Stimulated activated CD8-positive, alpha-beta memory T cell treated with anti-CD3 and anti-CD28 coated beads, Interleukin-4, amount 100 ng/mL, for 48 hours (primary cell): ENCODE measurements around the gene NMUR2.

Source experiments
- DNase-seq: peaks from one replicate; pipeline ENCODE4 v3.0.0-alpha.2; 2020

Gene NMUR2, protein sequence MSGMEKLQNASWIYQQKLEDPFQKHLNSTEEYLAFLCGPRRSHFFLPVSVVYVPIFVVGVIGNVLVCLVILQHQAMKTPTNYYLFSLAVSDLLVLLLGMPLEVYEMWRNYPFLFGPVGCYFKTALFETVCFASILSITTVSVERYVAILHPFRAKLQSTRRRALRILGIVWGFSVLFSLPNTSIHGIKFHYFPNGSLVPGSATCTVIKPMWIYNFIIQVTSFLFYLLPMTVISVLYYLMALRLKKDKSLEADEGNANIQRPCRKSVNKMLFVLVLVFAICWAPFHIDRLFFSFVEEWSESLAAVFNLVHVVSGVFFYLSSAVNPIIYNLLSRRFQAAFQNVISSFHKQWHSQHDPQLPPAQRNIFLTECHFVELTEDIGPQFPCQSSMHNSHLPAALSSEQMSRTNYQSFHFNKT

DNA sequence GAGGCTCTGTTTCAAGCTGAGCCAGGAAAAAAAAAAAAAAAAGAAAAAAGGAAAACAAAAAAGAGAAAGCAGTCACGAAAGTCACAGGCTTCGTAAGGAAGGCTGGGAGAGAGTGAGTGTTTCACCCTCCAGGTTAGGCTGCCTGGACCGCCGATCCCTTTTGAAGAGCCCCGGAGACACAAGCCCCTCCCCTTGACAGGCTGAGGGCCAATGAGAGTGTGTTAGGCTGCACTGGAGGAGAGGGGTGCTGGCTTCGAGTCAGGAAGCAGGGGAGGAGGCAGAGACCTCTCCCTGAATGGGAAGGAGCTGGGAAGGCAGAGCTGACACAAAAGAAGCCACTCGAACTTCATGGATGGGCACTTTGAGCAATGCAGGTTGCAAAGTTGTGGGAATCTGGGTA is at the start of gene NMUR2:
NMUR2 (minus strand) TSS at position 135 of the 400 bp plus-strand sequence. CDS start 166 bp downstream, outside the sequence.
- DNase-seq: no peak

DNA sequence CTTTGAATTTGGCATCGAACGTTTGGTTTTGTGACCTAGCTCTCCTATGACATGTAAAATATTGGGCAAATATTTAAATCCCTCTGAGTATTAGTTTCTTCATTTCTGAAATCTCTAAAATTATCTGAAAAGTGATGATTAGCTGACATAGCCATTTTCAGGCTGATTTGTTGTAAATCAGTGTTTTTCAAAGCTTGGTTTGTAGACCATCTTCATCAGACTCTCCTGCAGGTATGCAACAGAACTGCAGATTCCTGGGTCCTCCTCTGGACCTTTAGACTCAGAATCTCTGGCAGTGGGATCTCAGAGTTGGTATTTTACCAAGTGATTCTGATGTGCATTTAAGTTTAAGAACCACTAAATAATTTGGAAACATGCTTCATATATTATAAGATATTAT is 38.9 kb upstream of the NMUR2 start:
- DNase-seq: no peak

DNA sequence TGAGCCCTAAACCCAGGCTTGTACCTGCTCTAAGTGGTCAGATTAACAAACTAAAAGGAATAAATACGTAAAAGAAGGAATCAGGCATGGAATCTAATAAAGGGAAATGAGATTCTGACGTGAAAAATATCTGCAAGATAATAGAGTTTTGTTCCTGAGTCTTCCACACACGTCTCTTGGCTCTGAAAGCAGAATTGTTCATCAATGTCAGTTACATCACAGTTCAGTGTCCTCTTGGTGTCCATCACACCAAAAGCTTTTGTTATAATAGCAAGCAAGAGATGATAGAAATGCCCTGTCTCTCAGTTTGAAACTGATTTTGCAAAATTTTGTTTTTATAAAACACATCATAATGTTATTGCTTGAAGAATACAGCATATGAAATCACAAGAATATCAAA is 34.7 kb upstream of the NMUR2 start:
- DNase-seq: no peak

DNA sequence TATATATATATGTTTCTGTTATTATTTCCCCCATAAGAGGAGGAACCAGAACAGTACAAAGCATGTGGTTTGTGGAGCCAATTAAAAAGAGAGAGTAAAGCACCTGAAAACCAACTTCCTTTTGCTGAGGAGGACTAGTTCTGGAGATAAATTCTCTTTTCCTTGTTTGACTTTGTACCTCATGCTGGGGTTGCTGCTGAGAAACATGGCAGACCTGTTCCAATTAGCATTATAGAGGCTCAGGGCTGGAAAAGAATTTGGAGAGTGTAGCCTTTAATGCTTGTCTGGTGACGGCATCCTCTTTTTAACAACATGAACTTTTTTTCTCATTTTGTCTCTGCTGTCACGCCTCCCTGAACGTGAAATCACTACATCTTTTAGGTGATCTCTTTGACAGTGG is 32.8 kb upstream of the NMUR2 start:
- no peak for DNase-seq

DNA sequence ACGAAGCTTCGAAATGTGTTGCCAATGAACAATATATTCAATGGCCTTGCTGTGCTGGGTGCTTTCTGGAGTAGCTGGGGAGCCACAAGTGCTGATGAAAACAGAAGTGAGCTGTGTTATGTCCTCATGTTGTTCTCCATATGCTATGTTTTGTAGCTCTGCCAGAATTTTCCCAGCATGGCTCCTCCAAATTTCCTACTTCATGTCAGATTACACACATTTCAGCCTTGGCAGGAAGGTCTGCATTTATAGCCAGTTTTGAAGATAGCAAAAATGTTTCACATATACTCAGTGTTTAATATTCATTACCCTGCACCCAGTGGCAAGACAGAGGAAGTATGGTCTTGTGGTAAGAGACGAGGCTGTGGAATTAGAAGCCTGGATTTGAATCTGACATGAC is 22.6 kb upstream of the NMUR2 start:
- no peak for DNase-seq

DNA sequence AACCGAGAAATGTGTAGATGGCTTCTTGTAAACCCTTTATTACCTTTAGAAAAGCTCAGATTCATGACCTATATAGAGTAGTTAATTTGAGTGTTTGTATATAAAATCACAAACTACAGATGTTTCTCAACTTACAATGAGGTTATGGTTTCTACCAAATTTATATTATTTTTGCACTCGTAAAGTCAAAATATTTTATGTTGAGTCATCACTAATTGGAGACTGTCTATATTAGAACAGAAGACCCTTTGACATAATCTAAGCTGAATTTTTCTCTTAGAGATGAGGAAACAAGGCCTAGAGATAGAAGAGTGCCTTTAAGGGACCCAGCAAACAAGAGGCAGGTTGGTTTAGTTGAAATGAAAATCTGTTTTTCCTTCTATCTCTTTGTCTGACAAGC is 20.0 kb upstream of the NMUR2 start:
- DNase-seq: no peak

DNA sequence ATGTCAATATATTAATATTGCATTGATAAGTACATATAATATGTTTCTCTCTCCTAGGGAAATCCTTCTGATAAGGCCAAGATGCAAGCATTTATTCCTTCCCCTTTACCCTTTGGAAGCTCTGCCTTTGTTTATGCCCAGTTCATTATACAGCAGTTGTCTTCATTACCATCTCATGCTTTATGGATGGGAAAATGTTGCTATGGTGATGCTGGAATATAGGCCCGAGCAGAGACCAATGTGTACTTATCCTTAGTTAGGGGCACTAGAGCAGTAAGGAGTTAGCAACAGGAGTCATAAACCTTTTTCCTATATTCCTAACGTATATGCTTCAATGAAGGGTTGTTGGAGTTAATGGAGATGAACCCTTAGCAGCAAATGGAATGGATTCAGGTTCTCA is 19.4 kb upstream of the NMUR2 start:
- DNase-seq: no peak

DNA sequence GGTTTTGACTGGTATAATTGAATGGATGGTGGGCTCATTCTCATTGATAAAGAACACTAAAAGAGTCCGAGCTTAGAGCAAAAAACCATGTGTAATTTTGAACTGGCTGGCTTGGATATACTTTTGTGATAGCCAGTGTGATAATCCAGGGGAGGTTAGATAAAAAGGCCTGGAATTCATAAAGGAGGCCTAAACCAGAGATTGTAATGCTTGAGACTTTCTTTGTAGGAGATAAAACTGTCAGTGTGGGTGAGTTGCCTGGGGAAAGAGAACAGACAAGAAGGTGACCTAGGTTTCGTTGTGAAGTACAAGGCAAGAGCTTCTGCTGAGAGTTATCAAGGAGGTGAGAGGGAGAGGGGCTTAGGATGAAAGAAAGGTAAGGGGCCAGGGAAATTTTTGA is 17.0 kb upstream of the NMUR2 start:
- DNase-seq: no peak

DNA sequence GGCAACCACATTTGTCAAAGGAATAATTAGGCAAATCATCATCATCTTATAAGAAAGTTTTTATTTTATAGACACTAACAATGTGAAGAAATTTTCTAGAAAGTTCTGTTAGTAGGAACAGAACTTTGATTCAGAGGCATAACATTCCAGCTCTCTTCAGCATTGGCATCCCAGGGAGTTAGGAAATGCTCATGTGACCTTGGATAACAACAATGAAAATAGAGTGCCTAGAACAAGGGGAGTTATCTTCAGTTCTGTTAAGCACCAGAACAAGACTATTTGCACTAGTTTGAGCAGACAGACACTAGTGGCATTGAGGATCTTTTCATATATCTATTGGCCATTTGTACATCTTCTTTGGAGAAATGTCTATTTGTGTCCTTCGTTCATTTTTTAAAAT is 7.0 kb upstream of the NMUR2 start:
- no peak for DNase-seq

DNA sequence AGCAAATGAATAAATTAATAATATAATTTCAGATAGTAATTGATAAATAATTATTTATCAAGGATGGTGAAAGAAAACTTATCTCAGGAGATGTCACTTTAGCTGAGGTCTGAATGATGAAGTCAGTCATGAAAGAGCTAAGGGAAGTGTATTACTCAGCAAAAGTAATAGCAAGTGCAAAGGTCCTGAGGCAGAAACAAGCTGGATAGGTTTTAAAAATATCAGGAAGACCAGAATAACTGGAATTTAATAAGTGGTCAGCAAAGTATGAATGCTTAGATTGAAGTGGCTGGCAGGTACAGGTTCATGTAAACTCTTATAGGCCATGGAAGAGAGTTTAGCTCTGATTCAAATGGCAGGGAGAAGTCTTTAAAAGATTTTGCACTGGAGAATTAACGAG is 1.0 kb upstream of the NMUR2 start:
- DNase-seq: no peak

DNA sequence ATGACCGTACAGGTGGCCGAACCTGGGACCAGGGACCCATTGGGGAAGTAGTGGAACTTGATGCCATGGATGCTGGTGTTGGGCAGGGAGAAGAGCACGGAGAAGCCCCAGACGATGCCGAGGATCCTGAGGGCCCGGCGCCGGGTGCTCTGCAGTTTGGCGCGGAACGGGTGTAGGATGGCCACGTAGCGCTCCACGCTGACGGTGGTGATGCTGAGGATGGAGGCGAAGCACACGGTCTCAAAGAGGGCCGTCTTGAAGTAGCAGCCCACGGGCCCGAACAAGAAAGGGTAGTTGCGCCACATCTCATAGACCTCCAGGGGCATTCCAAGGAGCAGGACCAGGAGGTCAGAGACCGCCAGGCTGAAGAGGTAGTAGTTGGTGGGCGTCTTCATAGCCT is 585 bp downstream of the NMUR2 start:
- DNase-seq: no peak

DNA sequence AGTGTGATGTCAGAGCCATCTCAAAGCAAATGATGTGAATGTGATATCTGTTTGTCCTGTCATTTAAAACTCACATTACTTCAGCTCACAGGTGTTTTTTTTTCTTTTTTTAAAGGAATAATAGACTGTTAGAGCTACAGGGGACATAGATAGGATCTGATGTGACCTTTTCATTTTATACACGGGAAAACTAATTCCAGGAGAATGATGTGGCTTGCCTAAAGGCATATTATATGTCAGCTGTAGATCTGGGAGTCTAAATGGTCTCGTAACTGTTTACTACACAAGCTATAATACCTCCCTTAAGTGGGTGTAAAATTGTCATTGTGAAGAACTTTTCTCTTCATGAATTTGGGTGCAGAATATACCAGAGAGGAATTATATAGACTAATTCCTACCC is 2.0 kb downstream of the NMUR2 start:
- DNase-seq: no peak

DNA sequence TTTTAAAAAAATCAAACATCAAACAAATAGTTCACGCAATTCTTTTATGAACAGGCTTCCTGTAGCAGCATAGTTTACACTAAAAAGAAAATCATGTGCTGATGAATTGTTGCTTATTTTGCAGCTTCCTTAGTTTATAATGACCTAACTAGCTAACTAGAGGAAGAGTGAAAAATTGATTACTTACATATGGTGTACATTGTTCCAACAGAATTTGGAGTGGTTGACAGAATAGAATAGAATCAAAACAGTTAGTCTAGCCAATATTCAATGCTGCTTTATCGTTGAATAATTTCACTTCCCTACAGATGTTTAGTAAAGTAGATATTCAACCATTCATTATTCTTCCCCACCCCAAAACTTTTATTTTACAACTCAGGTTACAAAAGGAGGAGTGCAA is 4.2 kb downstream of the NMUR2 start:
- DNase-seq: no peak

DNA sequence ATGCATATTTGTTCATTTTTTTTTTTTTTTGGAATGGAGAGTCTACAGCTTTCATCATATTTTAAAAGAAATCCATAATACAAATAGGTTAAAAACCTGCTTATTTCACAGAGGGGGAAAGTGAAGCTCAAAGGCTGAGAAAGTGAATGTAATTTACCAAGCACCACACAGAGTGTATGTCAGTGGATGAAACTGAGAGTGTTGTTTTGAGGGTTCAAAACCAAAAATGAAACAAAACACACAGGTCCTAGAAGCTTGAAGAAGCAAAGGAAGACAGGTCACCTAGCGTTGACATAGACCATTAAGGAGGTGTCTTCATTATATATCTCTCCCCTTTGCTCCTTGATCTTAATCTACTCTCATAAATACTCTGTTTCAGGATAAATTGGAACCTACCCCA is 7.5 kb downstream of the NMUR2 start:
- DNase-seq: no peak

DNA sequence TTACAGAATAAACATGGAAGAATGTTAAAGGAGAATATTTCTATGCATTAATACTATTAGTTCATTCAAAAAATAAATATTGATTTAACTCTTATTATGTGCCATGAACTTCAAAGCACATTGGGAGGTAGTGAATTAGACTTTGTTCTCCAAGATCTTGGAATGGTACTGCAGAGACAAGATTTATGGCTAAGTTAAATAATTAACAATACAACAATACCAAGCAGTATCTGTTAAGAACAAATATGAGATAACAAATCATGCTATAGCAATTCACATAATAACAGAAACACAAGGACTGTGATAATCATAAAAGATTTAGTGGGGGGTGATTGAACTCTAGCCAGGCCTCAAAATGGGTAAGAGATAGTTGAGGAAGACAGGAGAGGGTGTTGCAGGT is 11.6 kb downstream of the NMUR2 start:
- DNase-seq: no peak

DNA sequence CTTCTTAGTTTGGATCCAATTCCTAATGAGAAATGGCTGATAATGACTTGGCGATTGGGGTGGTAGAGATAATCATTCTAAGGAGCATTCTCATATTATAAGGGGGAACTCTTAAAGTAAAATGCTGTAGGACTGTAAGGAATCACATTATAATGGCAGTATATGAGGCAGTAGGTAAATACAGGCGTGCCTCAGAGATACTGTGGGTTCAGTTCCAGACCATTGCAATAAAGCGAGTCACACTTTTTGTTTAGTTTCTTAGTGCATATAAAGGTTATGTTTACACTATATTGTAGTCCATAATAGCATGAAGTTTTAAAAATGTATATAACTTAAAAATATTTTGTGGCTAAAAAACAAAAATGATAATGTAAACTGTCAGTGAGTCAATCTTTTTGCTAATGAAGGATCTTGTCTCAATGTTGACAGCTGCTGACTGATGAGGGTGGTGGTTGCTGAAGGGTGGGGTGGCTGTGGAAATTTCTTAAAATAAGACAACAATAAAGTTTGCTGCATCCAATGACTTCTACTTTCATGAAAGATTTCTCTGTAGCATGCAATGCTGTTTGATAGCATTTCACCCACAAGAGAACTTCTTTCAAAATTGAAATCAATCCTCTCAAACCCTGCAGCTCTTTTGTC is 15.8 kb downstream of the NMUR2 start:
- DNase-seq: no peak

DNA sequence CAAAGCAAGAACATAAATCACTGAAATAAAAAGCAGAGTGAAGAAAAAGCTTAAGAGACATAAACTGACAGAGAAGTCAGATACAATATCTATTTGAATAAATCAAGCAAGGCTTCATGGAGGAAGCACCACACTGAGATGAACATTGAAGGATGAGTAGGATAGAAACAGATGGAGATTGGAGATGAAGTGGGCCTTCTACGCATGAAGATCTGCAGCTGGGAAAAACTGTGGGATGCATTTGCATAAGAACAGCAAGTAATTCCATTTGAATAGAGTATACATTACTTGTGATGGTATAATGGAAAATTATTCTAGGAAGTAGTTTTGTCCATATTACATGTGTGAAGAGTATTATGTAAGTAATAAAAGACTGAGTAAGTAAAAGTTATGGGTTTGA is 16.5 kb downstream of the NMUR2 start:
- no peak for DNase-seq

DNA sequence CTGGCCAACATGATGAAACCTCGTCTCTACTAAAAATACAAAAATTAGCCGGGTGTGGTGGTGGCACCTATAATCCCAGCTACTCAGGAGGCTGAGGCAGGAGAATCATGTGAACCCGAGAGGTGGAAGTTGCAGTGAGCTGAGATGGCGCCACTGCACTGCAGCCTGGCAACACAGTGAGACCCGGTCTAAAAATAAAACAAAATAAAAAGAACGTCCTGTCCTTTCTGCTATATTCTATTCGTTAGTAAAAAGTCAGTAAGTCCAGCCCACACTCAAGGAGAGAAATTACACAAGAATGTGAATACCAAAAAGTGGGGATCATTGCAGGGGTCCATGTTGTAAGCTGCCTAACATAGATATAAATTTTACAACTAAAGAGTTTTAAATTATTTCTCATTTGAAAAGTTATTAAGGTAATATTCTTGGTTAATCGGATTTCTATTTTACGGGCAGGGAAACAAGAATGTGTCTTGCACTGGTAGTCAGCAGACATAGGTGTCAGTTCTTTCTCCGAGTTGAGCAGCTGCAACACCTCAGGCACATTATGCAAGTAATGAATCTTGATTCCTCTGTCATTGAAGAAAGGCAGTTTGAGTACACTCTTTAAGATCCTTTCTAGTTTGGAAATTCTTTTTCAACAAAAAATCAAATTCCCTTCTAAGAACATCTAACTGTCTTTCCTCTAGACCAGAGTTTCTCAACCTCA is 24.5 kb downstream of the NMUR2 start:
- no peak for DNase-seq

DNA sequence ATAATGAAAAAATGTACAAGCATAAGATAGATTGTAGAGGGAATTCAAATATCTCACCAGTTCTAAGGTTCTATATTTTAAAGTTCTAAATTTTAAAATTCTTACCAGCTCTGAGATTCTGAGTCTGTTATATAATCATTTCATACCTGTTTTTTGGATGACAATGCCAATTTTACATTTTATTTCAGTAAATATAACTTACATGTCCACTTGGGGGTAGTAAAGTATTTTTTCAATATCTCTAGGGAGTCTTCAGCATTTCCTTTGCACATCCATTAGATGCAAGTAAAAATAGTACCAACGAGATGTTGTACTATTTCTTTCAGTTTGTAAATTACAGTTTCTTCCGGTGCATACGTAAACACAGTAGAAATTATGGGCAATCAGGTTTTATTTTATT is 25.7 kb downstream of the NMUR2 start:
- no peak for DNase-seq

DNA sequence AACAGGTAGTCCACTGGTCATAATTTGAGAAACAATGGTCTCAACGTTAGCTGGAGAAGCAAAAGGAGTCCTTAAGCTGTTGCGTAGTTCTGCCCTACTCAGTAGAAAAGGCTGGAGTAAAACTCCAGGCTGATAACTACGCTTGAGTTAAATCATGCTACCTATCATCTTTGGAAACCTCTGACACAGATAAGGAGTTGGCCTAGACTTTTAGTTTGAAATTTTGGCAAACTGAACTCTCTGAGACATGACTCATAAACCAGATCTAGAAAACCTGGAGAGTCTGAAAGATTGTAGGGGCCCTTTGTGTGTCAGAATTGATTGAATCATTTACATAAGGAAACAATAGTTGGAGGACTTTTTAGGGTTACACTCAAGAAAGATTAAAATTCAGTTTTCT is 26.3 kb downstream of the NMUR2 start:
- DNase-seq: no peak

DNA sequence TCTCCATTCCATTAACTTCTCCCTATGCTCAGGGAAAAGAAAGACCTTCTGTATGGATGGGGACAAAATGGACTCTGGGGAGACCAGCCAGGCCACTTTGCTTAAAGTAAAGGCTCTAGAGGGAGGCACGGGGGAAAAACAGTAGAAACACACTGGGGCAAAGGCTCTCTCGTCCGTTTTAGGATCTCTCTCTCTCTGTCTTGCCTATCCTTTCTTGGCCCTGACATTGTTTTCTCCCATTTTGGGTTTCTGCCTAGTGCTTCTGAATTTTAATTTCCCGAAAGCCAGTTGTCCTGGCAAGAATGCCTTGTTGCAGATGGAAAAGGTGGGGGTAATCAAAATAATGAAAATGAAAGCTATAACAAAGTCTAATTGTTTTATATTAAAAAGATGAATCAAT is 28.2 kb downstream of the NMUR2 start:
- DNase-seq: no peak

DNA sequence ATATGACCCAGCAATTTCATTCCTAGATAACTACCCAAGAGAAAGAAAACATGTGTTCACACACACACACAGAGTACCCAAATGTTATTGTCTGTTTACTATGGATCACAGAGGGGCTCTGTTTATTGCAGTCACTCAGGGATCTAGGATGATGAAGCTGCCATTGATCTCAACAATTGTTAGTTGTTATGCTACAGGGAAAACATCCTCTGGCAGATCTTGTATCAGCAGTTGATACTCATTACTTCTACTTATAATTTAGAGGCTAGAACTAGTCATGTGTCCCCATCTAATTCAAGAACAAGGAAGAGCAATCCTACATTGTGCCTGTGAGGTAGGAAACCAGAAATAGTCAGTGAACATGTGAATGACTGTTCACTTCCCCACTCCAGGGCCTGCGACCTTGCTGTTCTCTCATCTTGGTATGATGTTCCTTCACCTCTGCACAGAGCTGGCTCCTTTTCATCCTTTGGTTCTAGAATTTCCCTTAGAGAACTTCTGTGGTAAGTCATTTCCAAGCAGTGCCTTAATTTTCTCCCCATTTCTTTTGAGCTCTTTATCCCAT is 30.3 kb downstream of the NMUR2 start:
- DNase-seq: no peak

DNA sequence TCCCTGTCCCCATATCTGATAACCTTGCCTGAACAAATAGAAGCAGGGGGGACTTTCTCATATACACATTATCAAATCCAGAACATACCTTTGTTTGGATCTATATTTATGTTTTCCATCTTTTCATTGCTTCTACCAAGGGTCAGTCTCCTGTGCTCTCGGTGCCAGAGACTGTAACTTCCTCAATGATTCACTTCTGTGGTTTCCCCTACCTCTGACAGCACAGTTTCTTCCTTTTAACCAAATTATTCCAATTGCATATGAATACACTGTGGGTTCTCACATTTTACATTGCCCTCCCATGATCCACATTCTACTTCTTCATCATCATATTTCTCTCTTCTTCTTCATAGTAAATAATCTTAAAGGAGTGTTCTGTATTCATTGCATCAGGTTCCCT is 32.2 kb downstream of the NMUR2 start:
- no peak for DNase-seq

DNA sequence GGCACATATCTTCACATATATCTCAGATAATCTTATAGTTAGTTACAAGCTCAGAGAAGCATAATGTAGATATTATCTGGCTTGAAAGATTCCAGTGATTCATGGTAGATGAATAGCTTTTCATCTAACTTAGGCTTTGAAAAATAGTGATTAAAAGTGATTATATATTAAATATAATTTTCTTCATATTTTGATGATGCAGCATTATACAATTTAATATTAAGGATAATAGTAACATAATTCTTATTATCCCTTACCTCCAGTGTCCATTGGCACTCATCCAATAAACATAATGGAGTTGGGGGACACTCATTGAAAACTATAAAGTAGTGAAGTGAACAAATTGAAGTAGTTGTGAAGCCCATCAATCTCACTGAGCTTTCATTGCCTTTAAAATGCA is 35.8 kb downstream of the NMUR2 start:
- no peak for DNase-seq
